NB4 (cell line): ENCODE data around the gene TMCO4.

Experiments
- CTCF ChIP-seq: IDR thresholded peaks from one replicate; pipeline ENCODE4 v1.5.1; 2012; ENCODE audit warnings: low read depth, low read length
- POLR2A ChIP-seq: IDR thresholded peaks from 2 replicates; pipeline ENCODE4 v1.6.1; 2011; ENCODE audit warnings: mild to moderate bottlenecking; ENCODE audit not compliant: insufficient read length; ENCODE audit errors: extremely low read depth
- TF ChIP-seq, protein P1 (sequence below): IDR thresholded peaks from 2 replicates; pipeline ENCODE4 v1.6.1; 2011; ENCODE audit warnings: low read depth, low read length

GRCh38 chr1:19780267-19780877, 19.3 kb downstream of the TMCO4 start:
- TF ChIP-seq, protein P1, sequence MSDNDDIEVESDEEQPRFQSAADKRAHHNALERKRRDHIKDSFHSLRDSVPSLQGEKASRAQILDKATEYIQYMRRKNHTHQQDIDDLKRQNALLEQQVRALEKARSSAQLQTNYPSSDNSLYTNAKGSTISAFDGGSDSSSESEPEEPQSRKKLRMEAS = no peak
- TF ChIP-seq CTCF (no peak), POLR2A (no peak)
